DND-41 (cell line): ENCODE measurements around the gene DOCK8.

Source experiments
- ATAC-seq: fragments of 200-7000 bp; cut with Tn5 transposase; 3 replicates; pipeline ENCODE4 v1.9.1; 2021; ENCODE audit warnings: low read depth; ENCODE audit not compliant: insufficient read depth
- DNase-seq: peaks from one replicate; pipeline ENCODE4 v3.0.0-alpha.2; 2020
- H2AFZ ChIP-seq: 2 replicates; pipeline ENCODE4 v1.6.0; 2012; ENCODE audit warnings: low read depth, low read length
- H3K27ac ChIP-seq: 2 replicates; pipeline ENCODE4 v1.5.1; 2012; ENCODE audit warnings: low read length, inconsistent platforms
- H3K27me3 ChIP-seq: fragments of 200-600 bp; sonication (generic); 2 replicates; pipeline ENCODE4 v1.6.0; 2012; ENCODE audit warnings: low read length, mild to moderate bottlenecking, inconsistent platforms; ENCODE audit not compliant: insufficient read depth, poor library complexity
- H3K36me3 ChIP-seq: 2 replicates; pipeline ENCODE4 v1.5.1; 2012; ENCODE audit warnings: low read length, inconsistent platforms; ENCODE audit not compliant: insufficient read depth
- H3K4me1 ChIP-seq: 2 replicates; pipeline ENCODE4 v1.5.1; 2012; ENCODE audit warnings: mild to moderate bottlenecking, low read length; ENCODE audit not compliant: insufficient read depth
- H3K4me2 ChIP-seq: 2 replicates; pipeline ENCODE4 v1.6.0; 2012; ENCODE audit warnings: mild to moderate bottlenecking, moderate library complexity, low read length, inconsistent platforms; ENCODE audit not compliant: insufficient read depth
- H3K4me3 ChIP-seq, 2 experiments: fragments of 200-600 bp in 1 of 2; shearing (Covaris generic) in 1 of 2; 2 replicates each; pipeline ENCODE4 v1.5.1; 2012 to 2016; ENCODE audit warnings: inconsistent platforms in 2 of 2, low read length in 2 of 2, mild to moderate bottlenecking in 2 of 2, low read depth in 1 of 2, moderate library complexity in 1 of 2
- H3K79me2 ChIP-seq: 2 replicates; pipeline ENCODE4 v1.6.0; 2012; ENCODE audit warnings: low read length, inconsistent platforms; ENCODE audit not compliant: insufficient read depth
- H3K9ac ChIP-seq: 2 replicates; pipeline ENCODE4 v1.6.0; 2012; ENCODE audit warnings: low read depth, mild to moderate bottlenecking, inconsistent platforms, low read length, moderate library complexity
- H3K9me3 ChIP-seq: 2 replicates; pipeline ENCODE4 v1.5.1; 2012; ENCODE audit warnings: low read length, moderate library complexity, mild to moderate bottlenecking, inconsistent platforms; ENCODE audit not compliant: insufficient read depth, severe bottlenecking
- H4K20me1 ChIP-seq: 2 replicates; pipeline ENCODE4 v1.6.0; 2012; ENCODE audit warnings: low read length; ENCODE audit not compliant: insufficient read depth
- EZH2 ChIP-seq: IDR thresholded peaks from 3 replicates; pipeline ENCODE4 v1.6.1; 2012; ENCODE audit warnings: borderline replicate concordance, low read depth, mild to moderate bottlenecking, moderate library complexity, low read length, inconsistent platforms; ENCODE audit not compliant: severe bottlenecking
- TF ChIP-seq, protein P1 (sequence below): IDR thresholded peaks from 2 replicates; pipeline ENCODE4 v1.5.1; 2012; ENCODE audit warnings: borderline replicate concordance, low read length, moderate library complexity, mild to moderate bottlenecking; ENCODE audit not compliant: poor library complexity, severe bottlenecking; ENCODE audit errors: extremely low read depth

The DOCK8 gene

DNA sequence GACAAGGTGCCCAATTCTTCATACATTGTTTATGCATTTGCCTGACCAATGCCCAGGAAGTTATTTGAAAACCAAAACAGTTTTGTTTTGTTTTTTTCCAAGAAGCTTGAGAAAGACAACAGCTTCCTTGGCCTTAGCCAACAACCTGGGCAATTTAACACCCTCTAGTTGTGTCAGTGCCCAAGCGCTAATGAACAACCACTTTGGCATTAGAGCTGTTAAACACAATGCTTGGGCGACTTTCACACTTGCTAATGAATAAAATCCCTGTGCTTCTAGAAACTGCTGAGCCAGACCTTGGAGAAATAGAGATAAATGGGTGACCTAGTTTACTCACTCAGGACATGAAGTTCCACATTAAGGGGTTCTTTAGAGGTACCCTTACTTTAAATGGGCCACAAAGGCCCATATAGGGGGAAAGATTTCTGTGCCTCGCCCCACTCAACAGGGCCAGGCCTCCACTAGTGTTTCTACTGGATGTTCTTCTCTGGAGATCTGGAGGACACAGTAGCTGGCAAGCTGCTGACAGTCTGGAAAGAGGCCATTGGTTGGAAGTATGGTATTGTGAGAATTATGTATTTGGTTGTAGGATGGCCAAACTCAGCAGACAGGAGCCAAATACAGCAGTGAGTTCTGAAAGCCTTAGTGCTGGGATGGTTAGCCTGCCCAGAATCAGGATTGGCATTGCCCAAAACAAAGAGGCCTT, 179.8 kb downstream of the DOCK8 start:
- TF ChIP-seq EZH2: no peak
- TF ChIP-seq, protein P1, sequence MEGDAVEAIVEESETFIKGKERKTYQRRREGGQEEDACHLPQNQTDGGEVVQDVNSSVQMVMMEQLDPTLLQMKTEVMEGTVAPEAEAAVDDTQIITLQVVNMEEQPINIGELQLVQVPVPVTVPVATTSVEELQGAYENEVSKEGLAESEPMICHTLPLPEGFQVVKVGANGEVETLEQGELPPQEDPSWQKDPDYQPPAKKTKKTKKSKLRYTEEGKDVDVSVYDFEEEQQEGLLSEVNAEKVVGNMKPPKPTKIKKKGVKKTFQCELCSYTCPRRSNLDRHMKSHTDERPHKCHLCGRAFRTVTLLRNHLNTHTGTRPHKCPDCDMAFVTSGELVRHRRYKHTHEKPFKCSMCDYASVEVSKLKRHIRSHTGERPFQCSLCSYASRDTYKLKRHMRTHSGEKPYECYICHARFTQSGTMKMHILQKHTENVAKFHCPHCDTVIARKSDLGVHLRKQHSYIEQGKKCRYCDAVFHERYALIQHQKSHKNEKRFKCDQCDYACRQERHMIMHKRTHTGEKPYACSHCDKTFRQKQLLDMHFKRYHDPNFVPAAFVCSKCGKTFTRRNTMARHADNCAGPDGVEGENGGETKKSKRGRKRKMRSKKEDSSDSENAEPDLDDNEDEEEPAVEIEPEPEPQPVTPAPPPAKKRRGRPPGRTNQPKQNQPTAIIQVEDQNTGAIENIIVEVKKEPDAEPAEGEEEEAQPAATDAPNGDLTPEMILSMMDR: no peak
- no peaks in the 10 kb centered on the region for H4K20me1 ChIP-seq
- DNase-seq (no peak), ATAC-seq (no peak)
- H2AFZ ChIP-seq: no peak overlapping the region
- peaks cover 85% of the 10 kb centered on the region for H3K36me3 ChIP-seq
- no peaks in the 10 kb centered on the region for H3K27me3 ChIP-seq
- no peak overlapping the region for H3K27ac ChIP-seq
- H3K9me3 ChIP-seq: no peaks in the 10 kb centered on the region
- no peaks in the 10 kb centered on the region for H3K79me2 ChIP-seq
- H3K4me3 ChIP-seq: no peak overlapping the region
- H3K9ac ChIP-seq: no peak overlapping the region
- H3K4me2 ChIP-seq: no peak overlapping the region
- no peaks in the 10 kb centered on the region for H3K4me1 ChIP-seq

- Histone ChIP-seq H3K9ac (no peak overlapping the region), H3K9me3 (no peaks in the 10 kb centered on the region), H3K4me2 (no peak overlapping the region), H3K4me3 (no peak overlapping the region), H4K20me1 (no peaks in the 10 kb centered on the region), H3K27ac (no peak overlapping the region), H3K79me2 (no peaks in the 10 kb centered on the region), H3K4me1 (no peaks in the 10 kb centered on the region), H3K36me3 (peaks cover 85% of the 10 kb centered on the region), H3K27me3 (no peaks in the 10 kb centered on the region), H2AFZ (no peak overlapping the region)
- DNase-seq (no peak), ATAC-seq (no peak)
- TF ChIP-seq, protein P1: no peak
- TF ChIP-seq EZH2: no peak
These were observed 181.7 kb downstream of the DOCK8 start for GRCh38 chr9:396396-396795.

GRCh38 chr9:398085-398484, 183.4 kb downstream of the DOCK8 start:
- ATAC-seq: no peak
- no peak overlapping the region for H3K4me2 ChIP-seq
- no peaks in the 10 kb centered on the region for H4K20me1 ChIP-seq

More at GRCh38 chr9:398085-398484, 183.4 kb downstream of the DOCK8 start:
- Histone ChIP-seq H2AFZ (no peak overlapping the region), H3K36me3 (peaks cover 88% of the 10 kb centered on the region), H3K27ac (no peak overlapping the region), H3K9ac (no peak overlapping the region), H3K79me2 (no peaks in the 10 kb centered on the region), H3K4me3 (no peak overlapping the region), H3K4me1 (no peaks in the 10 kb centered on the region), H3K9me3 (no peaks in the 10 kb centered on the region), H3K27me3 (no peaks in the 10 kb centered on the region)
- no peak for TF ChIP-seq EZH2
- TF ChIP-seq, protein P1: no peak
- no peak for DNase-seq
